GM12878 (cell line): ENCODE data around the gene DOK4. TPM values are rescaled to one million over a fixed set of nuclear protein-coding genes. Genes with fewer than 3 reads are reported as not detected.

ENCODE experiments used
- ATAC-seq: fragments of 200-7000 bp; cut with Tn5 transposase; 3 replicates; pipeline ENCODE4 v1.9.1; 2020; ENCODE audit warnings: mild to moderate bottlenecking, moderate library complexity
- BruUV-seq: library from RNA; stranded (reverse); fragments of 400-500 nt; replicated peaks from 2 replicates; lab custom pipeline; 2021; lab: Mats Ljungman, UMichigan
- CTCF ChIA-PET: fragments of 300-600 bp; sonication (Branson Sonifier 250); formaldehyde crosslinking; extraction: SDS; loops from one replicate; lab custom pipeline; 2021; ENCODE audit warnings: inconsistent platforms; lab: Yijun Ruan, JAX
- POLR2A ChIA-PET: fragments of 350-600 bp; formaldehyde crosslinking; extraction: SDS; loops from one replicate; lab custom pipeline; 2021; ENCODE audit warnings: inconsistent platforms; lab: Charles Lee
- RAD21 ChIA-PET: fragments of 300-600 bp; sonication (Branson Sonifier 250); formaldehyde crosslinking; loops from one replicate; lab custom pipeline; 2023; ENCODE audit warnings: antibody characterized with exemption; ENCODE audit not compliant: unreplicated experiment; lab: Charles Lee
- SMC1A ChIA-PET: fragments of 300-600 bp; sonication (Branson Sonifier 250); formaldehyde crosslinking; loops from one replicate; lab custom pipeline; 2023; ENCODE audit not compliant: unreplicated experiment, uncharacterized antibody; lab: Charles Lee
- DNase-seq: peaks from one replicate; pipeline ENCODE4 v3.0.0-alpha.2; 2011; ENCODE audit warnings: low read depth, low spot score
- FAIRE-seq: peaks from 3 replicates; lab custom pipeline; 2011; peaks lifted over from hg19 to GRCh38; lab: Jason Lieb, UNC
- H2AFZ ChIP-seq: 2 replicates; pipeline ENCODE4 v1.6.0; 2011; ENCODE audit warnings: low read depth, low read length, control low read depth; ENCODE audit not compliant: control insufficient read depth
- H3K27ac ChIP-seq: 2 replicates; pipeline ENCODE4 v1.5.1; 2011; ENCODE audit warnings: control low read depth; ENCODE audit not compliant: control insufficient read depth, insufficient read depth
- H3K27me3 ChIP-seq, 2 experiments: replicated peaks in 1 of 2; 2 replicates each; pipeline versions ENCODE4 v1.6.0 to v1.6.1; 2011; ENCODE audit warnings: low read length in 1 of 2; ENCODE audit not compliant: control insufficient read depth in 2 of 2, insufficient read depth in 2 of 2
- H3K36me3 ChIP-seq, 2 experiments: 2 replicates each; pipeline ENCODE4 v1.5.1; 2011; ENCODE audit warnings: low read length in 1 of 2; ENCODE audit not compliant: control insufficient read depth in 2 of 2, insufficient read depth in 2 of 2
- H3K4me1 ChIP-seq: 2 replicates; pipeline ENCODE4 v1.6.1; 2011; ENCODE audit warnings: mild to moderate bottlenecking, low read length, moderate library complexity, mixed read lengths; ENCODE audit not compliant: control insufficient read depth, insufficient read depth
- H3K4me2 ChIP-seq: 2 replicates; pipeline ENCODE4 v1.6.0; 2011; ENCODE audit warnings: control low read depth; ENCODE audit not compliant: control insufficient read depth, insufficient read depth
- H3K4me3 ChIP-seq: fragments of 200-600 bp; sonication (generic); 2 replicates; pipeline ENCODE4 v1.5.1; 2016
- H3K79me2 ChIP-seq: 2 replicates; pipeline ENCODE4 v1.6.0; 2011; ENCODE audit warnings: low read length; ENCODE audit not compliant: control insufficient read depth, insufficient read depth
- H3K9ac ChIP-seq: 2 replicates; pipeline ENCODE4 v1.8.0; 2011; ENCODE audit warnings: low read length, control low read depth, mixed read lengths; ENCODE audit not compliant: control insufficient read depth, insufficient read depth
- H3K9me3 ChIP-seq: replicated peaks from 3 replicates; pipeline ENCODE4 v1.5.1; 2011; ENCODE audit warnings: mild to moderate bottlenecking, low read length; ENCODE audit not compliant: control insufficient read depth, insufficient read depth
- H4K20me1 ChIP-seq: 2 replicates; pipeline ENCODE4 v1.6.0; 2011; ENCODE audit not compliant: control insufficient read depth, insufficient read depth
- CBX3 ChIP-seq: fragments of 200-600 bp; sonication (generic); IDR thresholded peaks from 2 replicates; pipeline ENCODE4 v1.6.1; 2016; ENCODE audit warnings: low read depth, borderline replicate concordance
- FOXK2 ChIP-seq: fragments of 450-650 bp; IDR thresholded peaks from 2 replicates; pipeline ENCODE4 v1.6.1; 2017; ENCODE audit warnings: mild to moderate bottlenecking, moderate library complexity
- SP1 ChIP-seq: IDR thresholded peaks from one replicate; pipeline ENCODE4 v1.6.1; 2011; ENCODE audit warnings: low read depth, low read length
- SREBF2 ChIP-seq: IDR thresholded peaks from 2 replicates; pipeline ENCODE4 v1.6.1; 2012; ENCODE audit warnings: mild to moderate bottlenecking, low read length
- SRF ChIP-seq, 2 experiments: IDR thresholded peaks; 2 replicates each; pipeline ENCODE4 v1.6.1; 2011; ENCODE audit warnings: low read depth in 2 of 2, low read length in 2 of 2, mild to moderate bottlenecking in 1 of 2, moderate library complexity in 1 of 2
- TBL1XR1 ChIP-seq: IDR thresholded peaks from 2 replicates; pipeline ENCODE4 v1.6.1; 2012; ENCODE audit warnings: low read depth, low read length, improper control_type of control experiment
- WRNIP1 ChIP-seq: IDR thresholded peaks from 2 replicates; pipeline ENCODE4 v1.6.1; 2011; ENCODE audit warnings: low read depth, low read length, improper control_type of control experiment, borderline replicate concordance
- ZBED1 ChIP-seq: IDR thresholded peaks from 2 replicates; pipeline ENCODE4 v1.6.1; 2016; ENCODE audit warnings: borderline replicate concordance
- WGBS: methylation state at CpG from one replicate; pipeline ENCODE4 v1.1.6; 2016; ENCODE audit warnings: low lambda C conversion rate; ENCODE audit not compliant: insufficient replicate concordance, insufficient coverage; ENCODE audit errors: missing lambda C conversion rate; 5-methylcytosine and 5-hydroxymethylcytosine counted together
- in situ Hi-C: fragments of 300-500 bp; cut with MboI; formaldehyde crosslinking; loops from 9 replicates; pipeline ENCODE4 v1.14.3; 2018; ENCODE audit warnings: mixed read lengths
- intact Hi-C: fragments of 100-400 bp; cut with micrococcal nuclease; formaldehyde crosslinking; loops from one replicate; pipeline ENCODE4 v1.14.2; 2022; ENCODE audit not compliant: unreplicated experiment
- polyA plus RNA-seq, 11 experiments: library from polyadenylated mRNA; depleted of rRNA in 4 of 11; unstranded in 6 of 11; stranded (reverse) in 5 of 11; fragments of >200 nt; fragmentation: Nextera tagmentation in 4 of 11; fragmentation: Illumina TruSeq in 1 of 11; extraction: Ambion mirVana in 4 of 11; extraction: Trizol in 1 of 11; gene quantifications; 1 replicate in 1 of 11; 2 replicates in 10 of 11; pipeline versions ENCODE4 v1.2.1 to v1.2.3, GENCODE V29; 2011 to 2016; ENCODE audit warnings: inconsistent platforms in 2 of 11, missing spikeins in 2 of 11, low read depth in 1 of 11
- total RNA-seq, 4 experiments: library from RNA; depleted of rRNA in 3 of 4; stranded (reverse); fragments of >200 nt in 3 of 4; fragmentation: Illumina TruSeq in 1 of 4; extraction: Trizol in 1 of 4; gene quantifications; 2 replicates each; pipeline versions ENCODE4 v1.2.1 to v1.2.3, GENCODE V29; 2013 to 2021
- TF ChIP-seq, protein P1 (sequence below): IDR thresholded peaks from 2 replicates; pipeline ENCODE4 v1.6.1; 2012; ENCODE audit warnings: low read depth, low read length, improper control_type of control experiment

The DOK4 gene
- total and polyA plus RNA-seq, 10 of the 15 experiments (the other 5 are each of a cell fraction or from before 2014, with no cell fraction given) = 0.20 to 7.0 (median 2.4) TPM; not detected in 1

DNA sequence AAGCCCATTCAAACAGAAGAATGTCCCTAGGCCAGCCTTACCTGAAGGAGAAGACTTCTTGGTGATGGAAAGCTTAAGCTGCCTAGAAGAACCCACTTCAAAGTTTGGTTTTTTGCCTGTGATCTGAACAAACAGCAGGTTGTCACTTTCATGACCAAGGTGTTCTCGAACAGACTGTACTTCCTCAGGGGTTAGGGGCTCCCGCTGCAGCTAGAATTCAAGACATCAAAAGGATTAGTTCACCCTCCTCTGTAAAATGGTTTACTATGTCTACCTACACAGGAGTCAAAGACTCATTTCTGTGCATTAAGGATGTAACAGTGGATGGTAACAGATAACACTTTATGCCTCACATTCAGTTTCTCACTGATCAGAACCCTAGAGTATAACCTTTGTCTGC lies 52.3 kb downstream of the DOK4 start:
- ChIA-PET RAD21 (no interaction called here), SMC1A (no interaction called here), CTCF (interaction anchor here (1.2 to 1.7 kb wide), 2 partner anchors 12 to 16 kb away, joined by 3 to 11 read pairs; no protein-coding TSS in a partner anchor), POLR2A (no interaction called here)
- Histone ChIP-seq H3K27me3 (no peaks in the 10 kb centered on the region), H3K4me2 (no peak overlapping the region), H3K27ac (no peak overlapping the region), H4K20me1 (no peaks in the 10 kb centered on the region), H3K4me1 (no peaks in the 10 kb centered on the region), H3K79me2 (no peaks in the 10 kb centered on the region)
- ATAC-seq = no peak
- WGBS = 100% methylated on average over 2 of the region's 2 CpGs
- no peak for FAIRE-seq
- no TSS peak for BruUV-seq
- in situ Hi-C loops = no loop called here
- intact Hi-C loops = no loop called here
- TF ChIP-seq WRNIP1 (no peak), SP1 (no peak), SREBF2 (no peak)
- TF ChIP-seq, all 136 proteins: peak for 0
- Histone ChIP-seq H3K36me3 (peaks cover 15 to 36% of the 10 kb centered on the region in 2 experiments), H3K9me3 (no peaks in the 10 kb centered on the region; the same call in 2 of the 3 replicates), H3K4me3 (no peak overlapping the region), H2AFZ (no peak overlapping the region), H3K9ac (no peak overlapping the region)
- DNase-seq = no peak

DNA sequence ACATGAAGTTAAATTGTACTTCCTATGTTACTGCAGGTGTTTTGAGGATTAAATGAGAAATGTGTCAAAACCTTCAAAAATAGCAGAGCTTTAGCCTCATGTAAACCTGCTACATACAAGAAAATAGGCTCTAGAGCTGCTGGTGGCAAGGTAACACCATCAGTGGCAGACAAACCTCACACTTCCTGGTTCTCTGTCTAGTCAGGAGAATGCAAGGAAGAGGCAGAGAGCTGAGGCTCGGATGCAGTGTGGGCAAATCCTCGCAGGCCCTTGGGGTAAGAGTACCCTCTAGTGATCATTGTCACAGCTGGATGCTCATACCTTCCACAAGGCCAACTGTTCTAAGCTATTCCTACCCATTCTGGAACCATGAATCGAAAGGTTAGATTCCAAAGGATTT lies 53.3 kb downstream of the DOK4 start:
- in situ Hi-C loops (no loop called here), intact Hi-C loops (no loop called here)
- Histone ChIP-seq H3K4me3 (no peak overlapping the region), H3K27me3 (no peaks in the 10 kb centered on the region), H3K4me1 (no peaks in the 10 kb centered on the region), H3K79me2 (no peaks in the 10 kb centered on the region), H2AFZ (no peak overlapping the region), H3K4me2 (no peak overlapping the region), H3K9me3 (no peaks in the 10 kb centered on the region), H4K20me1 (no peaks in the 10 kb centered on the region), H3K36me3 (peaks cover 17 to 32% of the 10 kb centered on the region in 2 experiments), H3K27ac (no peak overlapping the region), H3K9ac (no peak overlapping the region)
- FAIRE-seq (no peak), ATAC-seq (no peak), DNase-seq (no peak)
- no TSS peak for BruUV-seq
- ChIA-PET RAD21 (no interaction called here), SMC1A (interaction anchor here (0.7 to 1.4 kb wide), 2 partner anchors 9 to 14 kb away, joined by 3 to 4 read pairs; no protein-coding TSS in a partner anchor), POLR2A (no interaction called here), CTCF (interaction anchor here (0.9 to 1.7 kb wide), 5 partner anchors 11 to 88 kb away, joined by 3 to 11 read pairs (median 4); partner anchors contain the start of genes CIAPIN1 and COQ9)
- 97% methylated on average over 3 of the region's 3 CpGs for WGBS
- TF ChIP-seq, protein P1, sequence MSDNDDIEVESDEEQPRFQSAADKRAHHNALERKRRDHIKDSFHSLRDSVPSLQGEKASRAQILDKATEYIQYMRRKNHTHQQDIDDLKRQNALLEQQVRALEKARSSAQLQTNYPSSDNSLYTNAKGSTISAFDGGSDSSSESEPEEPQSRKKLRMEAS = no peak
- TF ChIP-seq TBL1XR1 (no peak), FOXK2 (no peak), SRF (IDR thresholded peaks at IDR 0.05; ENCODE audit: low read depth in 2 of 2, low read length in 2 of 2) (no peak), CBX3 (no peak), ZBED1 (no peak)
